A673 (cell line): Measurements from ENCODE around the gene TPM4. TPM values are rescaled to one million over a fixed set of nuclear protein-coding genes. Genes with fewer than 3 reads are reported as not detected.

ENCODE experiments used
- BruUV-seq: library from RNA; stranded (reverse); fragments of 400-500 nt; replicated peaks from 2 replicates; lab custom pipeline; 2021; lab: Mats Ljungman, UMichigan
- CTCF ChIA-PET: fragments of 300-600 bp; sonication (Branson Sonifier 250); formaldehyde crosslinking; loops from one replicate; lab custom pipeline; 2022; ENCODE audit warnings: antibody characterized with exemption; lab: Charles Lee
- POLR2A ChIA-PET: fragments of 300-600 bp; sonication (Branson Sonifier 250); formaldehyde crosslinking; loops from one replicate; lab custom pipeline; 2022; ENCODE audit warnings: antibody characterized with exemption; ENCODE audit not compliant: low non-redundant PET; lab: Charles Lee
- DNase-seq: peaks from one replicate; pipeline ENCODE4 v3.0.0-alpha.2; 2015; ENCODE audit warnings: low spot score
- H3K27ac ChIP-seq: fragments of 200-600 bp; sonication (generic); 2 replicates; pipeline ENCODE4 v1.5.1; 2016; ENCODE audit warnings: mixed run types, low read depth, mild to moderate bottlenecking, mixed read lengths, antibody characterized with exemption, low read length; ENCODE audit not compliant: poor library complexity, severe bottlenecking
- H3K27me3 ChIP-seq: fragments of 200-600 bp; sonication (generic); replicated peaks from 2 replicates; pipeline ENCODE4 v1.6.1; 2017; ENCODE audit warnings: mixed run types, low read depth, mild to moderate bottlenecking, mixed read lengths, antibody characterized with exemption, low read length; ENCODE audit not compliant: insufficient read depth, poor library complexity
- H3K36me3 ChIP-seq: fragments of 200-600 bp; sonication (generic); 2 replicates; pipeline ENCODE4 v1.6.1; 2016; ENCODE audit warnings: mixed run types, mild to moderate bottlenecking, mixed read lengths, antibody characterized with exemption, low read length; ENCODE audit not compliant: insufficient read depth, poor library complexity, severe bottlenecking
- H3K4me1 ChIP-seq: fragments of 200-600 bp; sonication (generic); 2 replicates; pipeline ENCODE4 v1.6.1; 2017; ENCODE audit warnings: mixed run types, mild to moderate bottlenecking, mixed read lengths, antibody characterized with exemption, low read length; ENCODE audit not compliant: insufficient read depth, poor library complexity, severe bottlenecking
- H3K4me3 ChIP-seq: fragments of 200-600 bp; sonication (generic); 2 replicates; pipeline ENCODE4 v1.5.1; 2016; ENCODE audit warnings: low read depth, mixed run types, mild to moderate bottlenecking, mixed read lengths, low read length; ENCODE audit not compliant: poor library complexity, severe bottlenecking
- H3K9me3 ChIP-seq: fragments of 200-600 bp; sonication (generic); 2 replicates; pipeline ENCODE4 v1.6.1; 2016; ENCODE audit warnings: mixed run types, low read depth, mild to moderate bottlenecking, mixed read lengths, antibody characterized with exemption, low read length; ENCODE audit not compliant: poor library complexity, severe bottlenecking
- CTCF ChIP-seq: fragments of 300-800, 200-600 bp; sonication (generic); conservative IDR thresholded peaks from 2 replicates; pipeline ENCODE4 v1.5.1; 2017; ENCODE audit warnings: low read depth, mild to moderate bottlenecking, antibody characterized with exemption, low read length, moderate library complexity, mixed read lengths
- EZH2 ChIP-seq: fragments of 200-600 bp; sonication (generic); IDR thresholded peaks from 2 replicates; pipeline ENCODE4 v1.6.1; 2017; ENCODE audit warnings: borderline replicate concordance, low read depth, mild to moderate bottlenecking, mixed read lengths, antibody characterized with exemption, low read length; ENCODE audit not compliant: poor library complexity, severe bottlenecking
- intact Hi-C: fragments of 100-400 bp; cut with micrococcal nuclease; formaldehyde crosslinking; loops from one replicate; pipeline ENCODE4 v1.10.0; 2022; ENCODE audit not compliant: unreplicated experiment
- total RNA-seq: library from RNA; stranded (reverse); gene quantifications from 2 replicates; pipeline ENCODE4 v1.2.3, GENCODE V29; 2021

Gene TPM4
- total RNA-seq, 1 experiment from 2014 or later = 476 TPM

DNA sequence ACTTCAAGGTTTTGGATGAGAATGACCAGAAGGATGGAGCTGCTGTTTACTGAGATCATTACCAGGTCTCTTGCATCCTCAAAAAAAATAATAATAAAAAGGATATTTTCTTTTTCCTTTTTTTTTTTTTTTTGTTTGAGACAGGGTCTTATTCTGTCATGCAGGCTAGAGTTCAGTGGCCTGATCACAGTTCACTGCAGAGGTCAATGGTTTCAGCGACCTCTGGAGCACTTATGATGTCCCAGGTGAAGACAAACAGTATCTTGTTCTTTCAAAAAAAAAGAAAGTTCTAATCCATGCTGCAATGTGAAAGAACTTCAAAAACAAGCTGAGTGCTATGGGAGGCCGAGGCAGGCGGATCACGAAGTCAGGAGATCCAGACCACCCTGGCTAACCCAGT, 30.4 kb upstream of the TPM4 start:
- Histone ChIP-seq H3K4me3 (no peak overlapping the region), H3K36me3 (no peaks in the 10 kb centered on the region), H3K27me3 (no peaks in the 10 kb centered on the region), H3K4me1 (no peaks in the 10 kb centered on the region), H3K9me3 (no peaks in the 10 kb centered on the region), H3K27ac (no peak overlapping the region)
- DNase-seq = no peak
- no TSS peak for BruUV-seq
- TF ChIP-seq EZH2 (no peak), CTCF (no peak)
- intact Hi-C loops = loop anchor here (10.0 kb wide), 1 partner anchor 339 kb away; no protein-coding TSS in a partner anchor
- ChIA-PET CTCF (no interaction called here), POLR2A (no interaction called here)

- no peaks in the 10 kb centered on the region for H3K36me3 ChIP-seq
- no peak for DNase-seq
- ChIA-PET POLR2A (no interaction called here), CTCF (no interaction called here)
- BruUV-seq = no TSS peak
- no peak overlapping the region for H3K27ac ChIP-seq
- H3K4me1 ChIP-seq = no peaks in the 10 kb centered on the region
- no peaks in the 10 kb centered on the region for H3K9me3 ChIP-seq
- intact Hi-C loops = loop anchor here (10.0 kb wide), 1 partner anchor 336 kb away; no protein-coding TSS in a partner anchor
- TF ChIP-seq EZH2 = no peak
- no peak for TF ChIP-seq CTCF
- no peak overlapping the region for H3K4me3 ChIP-seq
- no peaks in the 10 kb centered on the region for H3K27me3 ChIP-seq
Measured at GRCh38 chr19:16048583-16048982, 27.7 kb upstream of the TPM4 start.

- Histone ChIP-seq H3K4me3 (no peak overlapping the region), H3K9me3 (no peaks in the 10 kb centered on the region), H3K27ac (no peak overlapping the region), H3K36me3 (no peaks in the 10 kb centered on the region), H3K4me1 (no peaks in the 10 kb centered on the region), H3K27me3 (no peaks in the 10 kb centered on the region)
- intact Hi-C loops = no loop called here
- ChIA-PET CTCF (interaction anchor here (1.0 kb wide), 1 partner anchor 134 kb away, joined by 3 read pairs; the partner anchor contains the start of gene FAM32A), POLR2A (no interaction called here)
- DNase-seq = peak; percentile 58
- BruUV-seq = no TSS peak
- TF ChIP-seq EZH2 (no peak), CTCF (no peak)
Measured at GRCh38 chr19:16051254-16052025, 24.9 kb upstream of the TPM4 start.
